CD4-positive, alpha-beta T cell treated with Interferon gamma for 1 hour (primary cell): ENCODE results near the gene KRTAP10-12.

Experiments used
- DNase-seq: peaks from one replicate; pipeline ENCODE4 v3.0.0-alpha.2; 2020

Gene KRTAP10-12

GRCh38 chr21:44736291-44737004, 39.5 kb downstream of the KRTAP10-12 start:
- no peak for DNase-seq

- no peak for DNase-seq
Observed at GRCh38 chr21:44737706-44738354, 40.9 kb downstream of the KRTAP10-12 start.

- no peak for DNase-seq
Observed at GRCh38 chr21:44738621-44739020, 41.6 kb downstream of the KRTAP10-12 start.

GRCh38 chr21:44739316-44739715, 42.3 kb downstream of the KRTAP10-12 start:
- no peak for DNase-seq

GRCh38 chr21:44740742-44741141, 43.8 kb downstream of the KRTAP10-12 start:
- no peak for DNase-seq

- no peak for DNase-seq
Observed at GRCh38 chr21:44741921-44742320, 44.9 kb downstream of the KRTAP10-12 start.

GRCh38 chr21:44742418-44743153, 45.6 kb downstream of the KRTAP10-12 start:
- DNase-seq = no peak
